Islet of Langerhans (tissue), 1 donor: ENCODE measurements around the gene CHKA.

ENCODE experiments used
- FAIRE-seq: peaks from one replicate; lab custom pipeline; 2011; peaks lifted over from hg19 to GRCh38; lab: Jason Lieb, UNC

CHKA gene

GRCh38 chr11:68142441-68143309, 21.5 kb upstream of the CHKA start:
- no peak for FAIRE-seq

- FAIRE-seq, result no peak
Measured at GRCh38 chr11:68142028-68142412, 20.8 kb upstream of the CHKA start.

GRCh38 chr11:68141246-68142027, 20.2 kb upstream of the CHKA start:
- FAIRE-seq, result no peak

GRCh38 chr11:68140496-68141245, 19.5 kb upstream of the CHKA start:
- no peak for FAIRE-seq

- no peak for FAIRE-seq
Measured at GRCh38 chr11:68138237-68138636, 17.0 kb upstream of the CHKA start.

GRCh38 chr11:68137833-68138232, 16.6 kb upstream of the CHKA start:
- peak; percentile 53 for FAIRE-seq

- FAIRE-seq, result no peak
Measured at GRCh38 chr11:68136866-68137265, 15.7 kb upstream of the CHKA start.

GRCh38 chr11:68135161-68135560, 14.0 kb upstream of the CHKA start:
- FAIRE-seq, result no peak

GRCh38 chr11:68133761-68134160, 12.6 kb upstream of the CHKA start:
- no peak for FAIRE-seq

GRCh38 chr11:68130121-68130520, 8.9 kb upstream of the CHKA start:
- FAIRE-seq, result no peak

GRCh38 chr11:68128682-68129327, 7.6 kb upstream of the CHKA start:
- FAIRE-seq, result no peak

- no peak for FAIRE-seq
Measured at GRCh38 chr11:68127714-68128681, 6.8 kb upstream of the CHKA start.

- no peak for FAIRE-seq
Measured at GRCh38 chr11:68125164-68125563, 4.0 kb upstream of the CHKA start.

- no peak for FAIRE-seq
Measured at GRCh38 chr11:68122936-68123539, 1.9 kb upstream of the CHKA start.

GRCh38 chr11:68120273-68121066, 718 bp downstream of the CHKA start:
- no peak for FAIRE-seq

GRCh38 chr11:68118706-68119448, 2.3 kb downstream of the CHKA start:
- no peak for FAIRE-seq

GRCh38 chr11:68117853-68118470, 3.2 kb downstream of the CHKA start:
- no peak for FAIRE-seq

GRCh38 chr11:68116974-68117373, 4.2 kb downstream of the CHKA start:
- no peak for FAIRE-seq

GRCh38 chr11:68116126-68116525, 5.1 kb downstream of the CHKA start:
- no peak for FAIRE-seq
